GM23338 (cell line): ENCODE data around the gene CADPS. TPM values are rescaled to one million over a fixed set of nuclear protein-coding genes. Genes with fewer than 3 reads are reported as not detected.

Experiments
- ATAC-seq: fragments of 200-7000 bp; cut with Tn5 transposase; 3 replicates; pipeline ENCODE4 v1.9.1; 2020
- DNase-seq: peaks from one replicate; pipeline ENCODE4 v3.0.0-alpha.2; 2015; ENCODE audit warnings: low spot score
- H2AFZ ChIP-seq: fragments of 200-600 bp; sonication (generic); 2 replicates; pipeline ENCODE4 v1.8.0; 2016; ENCODE audit warnings: antibody characterized with exemption, mild to moderate bottlenecking, moderate library complexity
- H3F3A ChIP-seq: fragments of 200-600 bp; sonication (generic); replicated peaks from 2 replicates; pipeline ENCODE4 v1.8.0; 2017; ENCODE audit warnings: antibody characterized with exemption, mixed run types, low read depth
- H3K27ac ChIP-seq: fragments of 200-600 bp; sonication (generic); 2 replicates; pipeline ENCODE4 v1.6.1; 2016; ENCODE audit warnings: low read depth
- H3K27me3 ChIP-seq: fragments of 200-600 bp; sonication (generic); 2 replicates; pipeline ENCODE4 v1.8.0; 2016; ENCODE audit warnings: mild to moderate bottlenecking, mixed run types, moderate library complexity; ENCODE audit not compliant: insufficient read depth
- H3K36me3 ChIP-seq: fragments of 200-600 bp; sonication (generic); 2 replicates; pipeline ENCODE4 v1.8.0; 2016; ENCODE audit warnings: mild to moderate bottlenecking; ENCODE audit not compliant: insufficient read depth
- H3K4me1 ChIP-seq: fragments of 200-600 bp; sonication (generic); 2 replicates; pipeline ENCODE4 v1.8.0; 2016; ENCODE audit warnings: mild to moderate bottlenecking, moderate library complexity; ENCODE audit not compliant: insufficient read depth
- H3K4me2 ChIP-seq: fragments of 200-600 bp; sonication (generic); 2 replicates; pipeline ENCODE4 v1.7.1; 2017; ENCODE audit warnings: mixed run types
- H3K4me3 ChIP-seq: fragments of 200-600 bp; sonication (generic); 2 replicates; pipeline ENCODE4 v1.6.1; 2016; ENCODE audit warnings: mixed run types
- H3K79me2 ChIP-seq: fragments of 200-600 bp; sonication (generic); replicated peaks from 2 replicates; pipeline ENCODE4 v1.8.0; 2017; ENCODE audit warnings: mild to moderate bottlenecking; ENCODE audit not compliant: insufficient read depth
- H3K9me2 ChIP-seq: fragments of 200-600 bp; sonication (generic); 2 replicates; pipeline ENCODE4 v1.8.0; 2017; ENCODE audit not compliant: insufficient read depth
- H4K20me1 ChIP-seq: fragments of 200-600 bp; sonication (generic); replicated peaks from 2 replicates; pipeline ENCODE4 v1.8.0; 2017; ENCODE audit warnings: mild to moderate bottlenecking; ENCODE audit not compliant: insufficient read depth
- H3K27ac Mint-ChIP-seq: 2 replicates; pipeline ENCODE4 v1.8.0; 2020; ENCODE audit warnings: inconsistent platforms, mild to moderate bottlenecking, moderate library complexity, mixed read lengths
- H3K27me3 Mint-ChIP-seq: 3 replicates; pipeline ENCODE4 v1.8.0; 2022; ENCODE audit warnings: low read depth, mild to moderate bottlenecking, moderate library complexity, mixed read lengths, inconsistent platforms; ENCODE audit not compliant: insufficient read depth, poor library complexity
- H3K36me3 Mint-ChIP-seq: 3 replicates; pipeline ENCODE4 v1.8.0; 2021; ENCODE audit warnings: low read depth, mild to moderate bottlenecking, inconsistent platforms, moderate library complexity, mixed read lengths
- H3K4me1 Mint-ChIP-seq: 3 replicates; pipeline ENCODE4 v1.8.0; 2020; ENCODE audit warnings: mild to moderate bottlenecking, inconsistent platforms, mixed read lengths
- H3K4me3 Mint-ChIP-seq: 3 replicates; pipeline ENCODE4 v1.8.0; 2021; ENCODE audit warnings: moderate library complexity, mild to moderate bottlenecking, inconsistent platforms, mixed read lengths
- H3K9me3 Mint-ChIP-seq: 3 replicates; pipeline ENCODE4 v1.8.0; 2020; ENCODE audit warnings: moderate library complexity, mild to moderate bottlenecking, inconsistent platforms, mixed read lengths
- CREB1 ChIP-seq: fragments of 250-450 bp; sonication (Bioruptor Pico); IDR thresholded peaks from 2 replicates; pipeline ENCODE4 v1.5.0; 2020; ENCODE audit warnings: low read depth, mild to moderate bottlenecking, moderate library complexity
- EZH2 ChIP-seq: fragments of 200-600 bp; sonication (generic); IDR thresholded peaks from one replicate; pipeline ENCODE4 v1.8.0; 2017; ENCODE audit warnings: antibody characterized with exemption, mild to moderate bottlenecking, low read depth; ENCODE audit not compliant: unreplicated experiment
- EZH2phosphoT487 ChIP-seq: fragments of 200-600 bp; sonication (generic); IDR thresholded peaks from one replicate; pipeline ENCODE4 v1.8.1; 2018; ENCODE audit warnings: antibody characterized with exemption; ENCODE audit not compliant: unreplicated experiment
- JUNB ChIP-seq: IDR thresholded peaks from one replicate; pipeline ENCODE4 v1.6.1; 2016; ENCODE audit warnings: antibody characterized with exemption; ENCODE audit not compliant: unreplicated experiment
- NANOG ChIP-seq: IDR thresholded peaks from 2 replicates; pipeline ENCODE4 v1.6.1; 2016; ENCODE audit warnings: antibody characterized with exemption, borderline replicate concordance
- POLR2AphosphoS5 ChIP-seq: IDR thresholded peaks from 2 replicates; pipeline ENCODE4 v1.6.1; 2016; ENCODE audit warnings: antibody characterized with exemption, low read depth
- STAT1 ChIP-seq: IDR thresholded peaks from one replicate; pipeline ENCODE4 v1.6.1; 2016; ENCODE audit warnings: antibody characterized with exemption; ENCODE audit not compliant: unreplicated experiment
- ZNF114 ChIP-seq: fragments of 250-450 bp; sonication (Bioruptor Pico); IDR thresholded peaks from 2 replicates; pipeline ENCODE4 v1.5.0; 2020; ENCODE audit warnings: mild to moderate bottlenecking, moderate library complexity
- ZNF331 ChIP-seq: fragments of 250-450 bp; sonication (Bioruptor Pico); IDR thresholded peaks from 2 replicates; pipeline ENCODE4 v1.5.0; 2020; ENCODE audit warnings: low read depth, mild to moderate bottlenecking, moderate library complexity
- polyA plus RNA-seq: library from polyadenylated mRNA; unstranded; fragments of >200 nt; fragmentation: Nextera tagmentation; extraction: Ambion mirVana; gene quantifications from 2 replicates; pipeline ENCODE4 v1.2.1, GENCODE V29; 2016
- total RNA-seq: library from RNA; depleted of rRNA; stranded (reverse); fragments of >200 nt; shearing (Covaris generic); gene quantifications from 2 replicates; pipeline ENCODE4 v1.2.3, GENCODE V29; 2014
- TF ChIP-seq, protein P1 (sequence below): IDR thresholded peaks from one replicate; pipeline ENCODE4 v1.6.1; 2018; ENCODE audit warnings: antibody characterized with exemption; ENCODE audit not compliant: unreplicated experiment
- TF ChIP-seq, protein P2 (sequence below): fragments of 250-450 bp; sonication (Bioruptor Pico); IDR thresholded peaks from 2 replicates; pipeline ENCODE4 v1.5.0; 2020; ENCODE audit warnings: mild to moderate bottlenecking, moderate library complexity
- TF ChIP-seq, protein P3 (sequence below): IDR thresholded peaks from 2 replicates; pipeline ENCODE4 v1.6.1; 2016; ENCODE audit warnings: antibody characterized with exemption

CADPS gene
- total and polyA plus RNA-seq, 2 experiments from 2014 or later: 14.7 to 22.0 TPM

DNA sequence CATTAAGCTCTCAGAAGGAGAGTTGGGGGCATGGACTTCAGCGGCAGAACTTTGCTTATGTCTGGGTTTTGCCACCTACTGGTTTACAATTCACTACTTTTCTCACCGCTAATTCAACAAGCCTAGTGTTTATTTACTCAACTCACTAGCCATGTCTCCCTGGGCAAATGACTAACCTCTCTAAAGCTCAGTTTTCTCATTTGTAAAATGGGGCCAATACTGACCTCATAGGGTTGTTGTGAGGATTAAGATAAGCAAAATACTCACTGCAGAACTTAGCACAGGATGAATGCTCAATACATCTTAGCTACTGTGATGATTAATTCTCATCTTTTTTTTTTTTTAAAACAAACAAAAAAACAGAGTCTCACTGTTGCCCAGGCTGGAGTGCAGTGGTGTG is 106.3 kb downstream of the CADPS start:
- Histone ChIP-seq H3K27ac (no peak overlapping the region), H4K20me1 (no peaks in the 10 kb centered on the region), H2AFZ (no peak overlapping the region), H3K9me2 (no peaks in the 10 kb centered on the region), H3K36me3 (no peaks in the 10 kb centered on the region), H3K27me3 (no peaks in the 10 kb centered on the region), H3K4me3 (no peak overlapping the region), H3K79me2 (no peaks in the 10 kb centered on the region), H3K4me1 (no peaks in the 10 kb centered on the region), H3K4me2 (no peak overlapping the region), H3F3A (no peaks in the 10 kb centered on the region)
- H3K4me1 Mint-ChIP-seq: no peaks in the 10 kb centered on the region
- ATAC-seq: no peak
- no peaks in the 10 kb centered on the region for H3K9me3 Mint-ChIP-seq
- peaks cover 2% of the 10 kb centered on the region for H3K27me3 Mint-ChIP-seq
- no peak for DNase-seq
- no peak overlapping the region for H3K4me3 Mint-ChIP-seq
- H3K27ac Mint-ChIP-seq: no peak overlapping the region
- TF ChIP-seq, protein P1, sequence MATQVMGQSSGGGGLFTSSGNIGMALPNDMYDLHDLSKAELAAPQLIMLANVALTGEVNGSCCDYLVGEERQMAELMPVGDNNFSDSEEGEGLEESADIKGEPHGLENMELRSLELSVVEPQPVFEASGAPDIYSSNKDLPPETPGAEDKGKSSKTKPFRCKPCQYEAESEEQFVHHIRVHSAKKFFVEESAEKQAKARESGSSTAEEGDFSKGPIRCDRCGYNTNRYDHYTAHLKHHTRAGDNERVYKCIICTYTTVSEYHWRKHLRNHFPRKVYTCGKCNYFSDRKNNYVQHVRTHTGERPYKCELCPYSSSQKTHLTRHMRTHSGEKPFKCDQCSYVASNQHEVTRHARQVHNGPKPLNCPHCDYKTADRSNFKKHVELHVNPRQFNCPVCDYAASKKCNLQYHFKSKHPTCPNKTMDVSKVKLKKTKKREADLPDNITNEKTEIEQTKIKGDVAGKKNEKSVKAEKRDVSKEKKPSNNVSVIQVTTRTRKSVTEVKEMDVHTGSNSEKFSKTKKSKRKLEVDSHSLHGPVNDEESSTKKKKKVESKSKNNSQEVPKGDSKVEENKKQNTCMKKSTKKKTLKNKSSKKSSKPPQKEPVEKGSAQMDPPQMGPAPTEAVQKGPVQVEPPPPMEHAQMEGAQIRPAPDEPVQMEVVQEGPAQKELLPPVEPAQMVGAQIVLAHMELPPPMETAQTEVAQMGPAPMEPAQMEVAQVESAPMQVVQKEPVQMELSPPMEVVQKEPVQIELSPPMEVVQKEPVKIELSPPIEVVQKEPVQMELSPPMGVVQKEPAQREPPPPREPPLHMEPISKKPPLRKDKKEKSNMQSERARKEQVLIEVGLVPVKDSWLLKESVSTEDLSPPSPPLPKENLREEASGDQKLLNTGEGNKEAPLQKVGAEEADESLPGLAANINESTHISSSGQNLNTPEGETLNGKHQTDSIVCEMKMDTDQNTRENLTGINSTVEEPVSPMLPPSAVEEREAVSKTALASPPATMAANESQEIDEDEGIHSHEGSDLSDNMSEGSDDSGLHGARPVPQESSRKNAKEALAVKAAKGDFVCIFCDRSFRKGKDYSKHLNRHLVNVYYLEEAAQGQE: no peak
- TF ChIP-seq NANOG (no peak), POLR2AphosphoS5 (no peak), EZH2phosphoT487 (no peak), JUNB (no peak), EZH2 (no peak), ZNF114 (CRISPR knock-in tag) (no peak), ZNF331 (no peak), CREB1 (CRISPR knock-in tag) (no peak), STAT1 (no peak)
- TF ChIP-seq, protein P2, sequence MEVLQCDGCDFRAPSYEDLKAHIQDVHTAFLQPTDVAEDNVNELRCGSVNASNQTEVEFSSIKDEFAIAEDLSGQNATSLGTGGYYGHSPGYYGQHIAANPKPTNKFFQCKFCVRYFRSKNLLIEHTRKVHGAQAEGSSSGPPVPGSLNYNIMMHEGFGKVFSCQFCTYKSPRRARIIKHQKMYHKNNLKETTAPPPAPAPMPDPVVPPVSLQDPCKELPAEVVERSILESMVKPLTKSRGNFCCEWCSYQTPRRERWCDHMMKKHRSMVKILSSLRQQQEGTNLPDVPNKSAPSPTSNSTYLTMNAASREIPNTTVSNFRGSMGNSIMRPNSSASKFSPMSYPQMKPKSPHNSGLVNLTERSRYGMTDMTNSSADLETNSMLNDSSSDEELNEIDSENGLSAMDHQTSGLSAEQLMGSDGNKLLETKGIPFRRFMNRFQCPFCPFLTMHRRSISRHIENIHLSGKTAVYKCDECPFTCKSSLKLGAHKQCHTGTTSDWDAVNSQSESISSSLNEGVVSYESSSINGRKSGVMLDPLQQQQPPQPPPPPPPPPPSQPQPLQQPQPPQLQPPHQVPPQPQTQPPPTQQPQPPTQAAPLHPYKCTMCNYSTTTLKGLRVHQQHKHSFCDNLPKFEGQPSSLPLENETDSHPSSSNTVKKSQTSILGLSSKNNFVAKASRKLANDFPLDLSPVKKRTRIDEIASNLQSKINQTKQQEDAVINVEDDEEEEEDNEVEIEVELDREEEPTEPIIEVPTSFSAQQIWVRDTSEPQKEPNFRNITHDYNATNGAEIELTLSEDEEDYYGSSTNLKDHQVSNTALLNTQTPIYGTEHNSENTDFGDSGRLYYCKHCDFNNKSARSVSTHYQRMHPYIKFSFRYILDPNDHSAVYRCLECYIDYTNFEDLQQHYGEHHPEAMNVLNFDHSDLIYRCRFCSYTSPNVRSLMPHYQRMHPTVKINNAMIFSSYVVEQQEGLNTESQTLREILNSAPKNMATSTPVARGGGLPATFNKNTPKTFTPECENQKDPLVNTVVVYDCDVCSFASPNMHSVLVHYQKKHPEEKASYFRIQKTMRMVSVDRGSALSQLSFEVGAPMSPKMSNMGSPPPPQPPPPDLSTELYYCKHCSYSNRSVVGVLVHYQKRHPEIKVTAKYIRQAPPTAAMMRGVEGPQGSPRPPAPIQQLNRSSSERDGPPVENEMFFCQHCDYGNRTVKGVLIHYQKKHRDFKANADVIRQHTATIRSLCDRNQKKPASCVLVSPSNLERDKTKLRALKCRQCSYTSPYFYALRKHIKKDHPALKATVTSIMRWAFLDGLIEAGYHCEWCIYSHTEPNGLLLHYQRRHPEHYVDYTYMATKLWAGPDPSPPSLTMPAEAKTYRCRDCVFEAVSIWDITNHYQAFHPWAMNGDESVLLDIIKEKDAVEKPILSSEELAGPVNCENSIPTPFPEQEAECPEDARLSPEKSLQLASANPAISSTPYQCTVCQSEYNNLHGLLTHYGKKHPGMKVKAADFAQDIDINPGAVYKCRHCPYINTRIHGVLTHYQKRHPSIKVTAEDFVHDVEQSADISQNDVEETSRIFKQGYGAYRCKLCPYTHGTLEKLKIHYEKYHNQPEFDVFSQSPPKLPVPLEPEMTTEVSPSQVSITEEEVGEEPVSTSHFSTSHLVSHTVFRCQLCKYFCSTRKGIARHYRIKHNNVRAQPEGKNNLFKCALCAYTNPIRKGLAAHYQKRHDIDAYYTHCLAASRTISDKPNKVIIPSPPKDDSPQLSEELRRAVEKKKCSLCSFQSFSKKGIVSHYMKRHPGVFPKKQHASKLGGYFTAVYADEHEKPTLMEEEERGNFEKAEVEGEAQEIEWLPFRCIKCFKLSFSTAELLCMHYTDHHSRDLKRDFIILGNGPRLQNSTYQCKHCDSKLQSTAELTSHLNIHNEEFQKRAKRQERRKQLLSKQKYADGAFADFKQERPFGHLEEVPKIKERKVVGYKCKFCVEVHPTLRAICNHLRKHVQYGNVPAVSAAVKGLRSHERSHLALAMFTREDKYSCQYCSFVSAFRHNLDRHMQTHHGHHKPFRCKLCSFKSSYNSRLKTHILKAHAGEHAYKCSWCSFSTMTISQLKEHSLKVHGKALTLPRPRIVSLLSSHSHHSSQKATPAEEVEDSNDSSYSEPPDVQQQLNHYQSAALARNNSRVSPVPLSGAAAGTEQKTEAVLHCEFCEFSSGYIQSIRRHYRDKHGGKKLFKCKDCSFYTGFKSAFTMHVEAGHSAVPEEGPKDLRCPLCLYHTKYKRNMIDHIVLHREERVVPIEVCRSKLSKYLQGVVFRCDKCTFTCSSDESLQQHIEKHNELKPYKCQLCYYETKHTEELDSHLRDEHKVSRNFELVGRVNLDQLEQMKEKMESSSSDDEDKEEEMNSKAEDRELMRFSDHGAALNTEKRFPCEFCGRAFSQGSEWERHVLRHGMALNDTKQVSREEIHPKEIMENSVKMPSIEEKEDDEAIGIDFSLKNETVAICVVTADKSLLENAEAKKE (CRISPR knock-in tag): no peak
- TF ChIP-seq, protein P3, sequence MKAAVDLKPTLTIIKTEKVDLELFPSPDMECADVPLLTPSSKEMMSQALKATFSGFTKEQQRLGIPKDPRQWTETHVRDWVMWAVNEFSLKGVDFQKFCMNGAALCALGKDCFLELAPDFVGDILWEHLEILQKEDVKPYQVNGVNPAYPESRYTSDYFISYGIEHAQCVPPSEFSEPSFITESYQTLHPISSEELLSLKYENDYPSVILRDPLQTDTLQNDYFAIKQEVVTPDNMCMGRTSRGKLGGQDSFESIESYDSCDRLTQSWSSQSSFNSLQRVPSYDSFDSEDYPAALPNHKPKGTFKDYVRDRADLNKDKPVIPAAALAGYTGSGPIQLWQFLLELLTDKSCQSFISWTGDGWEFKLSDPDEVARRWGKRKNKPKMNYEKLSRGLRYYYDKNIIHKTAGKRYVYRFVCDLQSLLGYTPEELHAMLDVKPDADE: no peak
- H3K36me3 Mint-ChIP-seq: no peaks in the 10 kb centered on the region
